ENCODE results near the gene SLC8A1.

Gene SLC8A1

DNA sequence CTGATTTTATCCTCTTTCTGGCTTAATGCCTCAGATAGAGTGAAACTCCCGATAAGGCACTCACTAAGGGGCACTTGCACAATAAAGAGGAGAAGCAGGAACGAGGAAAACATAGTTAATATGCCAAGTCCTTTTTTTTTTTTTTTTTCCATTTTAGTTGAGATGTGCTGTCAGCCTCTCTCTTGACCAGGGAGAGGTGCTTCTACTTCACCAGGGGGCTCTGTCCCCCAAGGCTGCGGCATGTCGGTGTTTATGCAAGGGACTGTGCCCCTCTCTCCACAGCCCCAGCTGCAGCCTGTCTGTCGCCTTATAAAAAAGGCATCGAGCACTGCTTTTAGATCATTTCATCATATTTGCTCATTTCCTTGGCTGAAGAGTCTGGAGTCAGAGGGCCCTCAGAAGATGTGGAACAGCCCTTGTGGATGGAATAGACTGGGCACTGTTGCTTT, 178.1 kb downstream of the SLC8A1 start:
- no peak for DNase-seq (ENCODE audit: low read depth in 2 of 2)

DNA sequence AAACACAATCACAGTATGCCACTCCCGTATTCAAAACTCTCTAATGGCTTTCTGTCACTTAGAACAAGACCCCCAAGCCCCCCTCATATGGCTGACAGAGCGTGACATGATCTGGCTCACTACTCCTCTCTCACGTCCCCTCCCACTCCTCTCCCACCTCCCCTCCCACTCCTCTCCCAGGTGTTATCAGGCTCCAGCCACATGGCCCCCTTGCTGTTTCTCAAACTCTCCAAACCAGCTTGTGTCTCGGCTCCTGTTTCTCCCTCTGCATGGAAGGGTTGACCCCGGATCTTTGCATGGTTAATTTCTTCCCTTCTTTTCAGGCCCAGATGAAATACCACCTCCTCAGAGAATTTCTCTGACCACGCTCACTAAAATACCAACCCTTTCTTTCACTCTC, 180.8 kb downstream of the SLC8A1 start:
- DNase-seq (ENCODE audit: low read depth in 2 of 2): no peak

DNA sequence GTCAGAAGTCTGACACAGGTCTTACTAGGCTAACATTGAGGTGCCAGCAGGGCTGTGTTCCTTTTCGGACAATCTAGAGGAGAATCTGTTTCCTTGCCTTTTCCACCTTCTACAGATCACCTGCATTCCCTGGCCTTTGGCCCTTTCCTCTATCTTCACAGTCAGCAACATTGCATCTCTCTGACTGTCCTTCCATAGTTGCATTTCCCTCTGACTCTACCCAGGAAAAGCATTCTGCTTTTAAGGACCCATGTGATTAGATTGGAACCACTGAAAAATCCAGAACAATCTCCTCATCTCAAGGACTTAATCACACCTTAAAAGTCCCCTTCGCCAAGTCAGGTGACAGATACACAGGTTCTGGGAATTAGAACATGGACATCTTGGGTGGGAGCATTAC, 181.5 kb downstream of the SLC8A1 start:
- no peak for DNase-seq (ENCODE audit: low read depth in 2 of 2)

DNA sequence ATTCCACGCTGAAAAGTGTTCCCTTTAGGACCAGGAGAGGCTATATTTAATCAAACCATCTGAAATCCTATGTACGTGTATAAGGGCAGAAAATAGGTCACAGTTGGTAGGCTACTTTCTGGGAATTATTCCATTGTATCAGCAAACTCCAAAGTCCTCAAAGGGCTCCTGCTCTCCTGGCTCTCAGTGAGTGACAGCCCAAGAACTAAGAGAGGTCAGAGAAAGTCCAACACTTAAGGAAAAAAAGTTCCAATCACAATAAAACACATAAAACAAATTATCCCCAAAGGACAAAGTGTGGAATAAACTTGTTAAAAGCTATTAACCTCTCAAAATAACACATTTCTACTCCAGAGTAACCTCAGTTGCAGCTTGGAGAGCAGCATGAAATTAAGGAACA, 183.3 kb downstream of the SLC8A1 start:
- DNase-seq (ENCODE audit: low read depth in 2 of 2): no peak

DNA sequence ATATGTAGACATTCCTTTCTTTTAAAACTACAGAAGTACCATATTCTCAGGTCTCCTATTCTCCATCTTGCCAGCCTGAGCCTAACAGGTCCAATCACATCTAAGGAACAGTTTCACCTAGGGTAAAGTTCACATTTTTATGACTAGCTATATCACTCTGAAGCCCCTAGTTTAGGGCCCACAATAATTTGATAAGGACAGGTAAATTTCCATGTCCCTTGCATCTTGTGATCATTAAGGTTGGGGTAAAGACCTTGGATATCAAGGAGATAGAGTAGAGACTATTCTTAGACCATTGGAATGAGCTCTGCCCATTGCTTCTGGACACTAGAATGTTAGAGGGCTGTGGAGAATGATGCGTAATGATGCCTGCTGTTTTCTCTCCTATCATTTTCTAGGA, 185.7 kb downstream of the SLC8A1 start:
- DNase-seq (ENCODE audit: low read depth in 2 of 2): no peak

DNA sequence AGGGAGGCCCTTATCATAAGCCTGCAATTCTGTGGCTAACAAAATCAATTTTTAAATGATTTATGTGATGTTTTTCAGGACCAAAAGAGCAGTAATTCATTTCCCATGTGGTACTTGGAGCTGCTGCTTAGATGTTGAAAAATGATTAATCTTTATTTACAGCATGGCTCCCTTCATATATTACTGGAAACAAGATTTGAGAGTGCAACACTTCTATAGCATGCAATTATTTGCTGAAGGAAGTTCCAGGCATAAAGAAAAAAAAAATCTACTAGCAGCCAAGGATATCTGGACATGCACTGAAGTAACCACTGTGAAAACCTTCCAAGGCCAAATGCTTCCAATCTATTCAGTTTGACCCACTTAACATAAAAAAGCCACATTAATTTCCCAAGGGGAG, 186.3 kb downstream of the SLC8A1 start:
- DNase-seq (ENCODE audit: low read depth in 2 of 2): no peak

DNA sequence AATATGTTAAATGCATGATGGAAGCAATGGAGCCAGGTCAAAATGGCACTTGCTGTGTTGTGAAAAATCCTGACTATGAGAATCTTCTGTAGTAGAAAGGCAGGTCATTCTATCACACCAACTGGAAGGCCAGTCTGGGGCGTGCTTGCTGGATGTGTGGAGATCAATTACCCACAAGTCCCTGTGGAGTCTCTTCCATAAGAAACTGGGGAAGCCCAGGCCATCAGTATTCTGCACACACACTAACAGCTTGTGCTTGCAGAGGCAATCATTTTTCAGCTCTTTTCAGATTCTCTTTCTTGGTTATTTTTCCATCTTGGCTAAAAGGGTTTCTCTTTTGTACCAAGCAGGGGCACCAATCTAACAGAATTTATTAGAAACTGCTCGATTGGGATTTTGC, 190.8 kb downstream of the SLC8A1 start:
- no peak for DNase-seq (ENCODE audit: low read depth in 2 of 2)

DNA sequence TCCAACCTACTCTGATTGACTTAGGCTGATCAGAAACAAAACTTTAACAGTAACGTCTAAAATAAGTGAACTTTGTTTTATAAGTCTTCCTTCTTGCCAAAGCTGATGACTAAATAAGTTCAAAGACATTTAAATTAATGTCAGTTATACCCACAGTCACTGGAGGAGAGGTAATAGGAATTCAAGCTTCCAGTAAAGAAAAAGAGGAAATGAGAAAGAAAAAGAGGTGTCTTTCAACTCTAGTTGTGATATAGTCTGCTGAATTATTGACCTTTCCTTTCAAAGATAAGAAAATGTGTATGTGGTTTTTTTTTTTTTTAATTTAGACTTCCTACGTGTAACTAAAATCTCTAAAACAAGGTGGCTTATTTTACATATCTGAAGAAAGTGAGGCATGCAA, 191.5 kb downstream of the SLC8A1 start:
- no peak for DNase-seq (ENCODE audit: low read depth in 2 of 2)

DNA sequence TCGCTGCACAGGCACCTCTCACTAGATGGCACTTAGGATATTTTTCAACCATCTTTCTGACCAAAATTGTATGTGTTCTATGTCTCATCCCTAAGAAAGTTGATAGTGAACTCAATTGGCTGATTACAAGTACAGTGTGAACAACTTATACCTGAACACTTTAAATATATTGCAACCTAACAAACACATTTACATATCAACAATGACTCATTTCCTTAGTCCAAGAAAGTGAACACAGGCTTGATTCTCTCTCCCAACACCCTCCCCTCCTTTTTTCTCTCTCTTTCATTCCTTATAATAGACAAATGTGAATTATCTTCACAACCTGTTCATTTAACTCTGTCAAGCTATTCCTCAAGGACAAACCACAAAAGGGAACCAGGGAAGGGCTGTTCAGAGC, 192.0 kb downstream of the SLC8A1 start:
- DNase-seq (ENCODE audit: low read depth in 2 of 2): no peak

DNA sequence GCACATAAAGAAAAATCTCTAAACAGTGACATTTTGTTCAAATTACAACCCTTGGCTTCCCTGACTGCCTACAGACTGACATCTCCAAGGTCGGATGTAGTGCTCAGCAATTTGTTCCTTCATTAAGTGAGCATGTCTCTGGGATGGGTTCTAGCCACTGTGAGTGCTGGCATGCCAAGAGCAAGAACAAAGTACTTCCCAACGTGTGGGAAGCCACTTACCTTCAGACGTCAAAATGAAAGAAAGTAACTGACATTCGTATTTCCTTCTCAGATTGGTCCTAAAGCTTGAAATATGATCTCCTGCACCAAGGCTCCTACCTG, 193.8 kb downstream of the SLC8A1 start:
- DNase-seq (ENCODE audit: low read depth in 2 of 2): no peak

DNA sequence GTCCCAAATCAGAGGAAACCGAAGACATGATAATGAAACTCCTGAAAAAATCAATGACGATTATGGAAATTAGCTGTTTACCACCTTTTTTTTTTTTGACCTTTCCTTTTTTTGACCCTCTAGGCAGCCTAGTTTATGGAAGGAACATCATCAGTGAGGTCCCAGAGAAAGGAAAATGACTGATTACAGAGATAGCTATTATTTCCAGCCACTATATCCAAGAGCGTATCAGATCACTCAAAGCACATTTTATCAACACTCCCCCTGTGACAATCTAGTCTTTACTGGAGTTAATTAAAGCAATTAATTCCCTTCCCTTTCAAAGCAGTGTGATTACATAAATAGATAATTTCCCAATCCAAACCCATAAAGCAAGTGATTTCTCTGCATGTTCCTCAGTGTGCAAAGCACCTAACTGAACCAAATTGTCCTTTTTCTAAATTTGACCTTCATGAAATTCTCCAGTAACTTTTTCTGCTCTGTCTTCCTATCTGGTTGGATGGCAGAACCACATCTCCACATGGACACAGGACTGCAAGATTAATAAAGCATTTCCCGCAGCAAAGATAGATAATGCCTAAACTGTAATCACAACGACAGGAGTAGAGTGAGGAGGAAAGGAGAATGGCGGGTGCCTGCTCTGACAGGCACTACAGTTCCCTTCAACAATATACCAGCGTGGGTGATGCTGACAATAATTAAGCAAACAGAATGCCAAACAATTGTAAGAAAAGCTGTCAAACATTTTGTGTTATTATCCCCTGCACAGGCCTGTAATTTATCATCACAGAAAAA, 194.4 kb downstream of the SLC8A1 start:
- DNase-seq (ENCODE audit: low read depth in 2 of 2): no peak

DNA sequence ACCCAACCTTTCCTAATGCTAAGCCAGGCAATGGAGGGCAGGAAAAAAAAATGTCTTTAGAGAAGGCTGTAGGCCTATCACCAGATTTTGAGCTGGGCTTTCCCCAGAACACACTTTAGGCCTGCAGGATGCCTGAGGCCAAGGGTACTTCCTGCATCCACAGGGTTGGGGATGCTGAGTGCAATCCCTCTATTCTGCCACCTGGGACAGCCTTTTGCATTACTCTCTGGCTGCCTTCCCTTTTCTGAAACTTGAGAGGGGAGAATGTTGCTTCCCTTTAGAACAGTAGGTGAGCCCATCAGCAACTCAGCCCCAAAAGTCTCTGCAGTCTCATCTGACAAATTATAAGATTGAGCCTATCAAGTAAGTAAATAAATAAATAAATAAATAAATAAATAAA, 195.2 kb downstream of the SLC8A1 start:
- DNase-seq (ENCODE audit: low read depth in 2 of 2): no peak

DNA sequence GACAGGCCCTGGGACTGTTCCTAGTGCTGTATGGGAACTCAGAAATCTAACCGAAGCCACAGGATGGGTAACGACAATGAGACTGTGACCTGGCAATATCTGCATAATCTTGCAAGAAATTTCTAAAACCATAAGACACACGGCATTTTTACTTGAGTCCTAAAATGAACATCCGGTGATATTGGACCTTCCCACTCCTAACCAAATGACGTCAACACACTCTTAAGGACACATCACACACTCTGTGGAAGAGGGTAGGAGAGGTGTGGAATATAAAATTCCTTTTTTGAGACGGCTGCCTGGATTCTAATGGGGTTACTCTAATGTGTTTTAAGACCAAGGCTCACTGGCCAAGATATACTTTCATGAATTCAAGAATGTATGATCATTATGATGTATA, 195.9 kb downstream of the SLC8A1 start:
- DNase-seq (ENCODE audit: low read depth in 2 of 2): no peak

DNA sequence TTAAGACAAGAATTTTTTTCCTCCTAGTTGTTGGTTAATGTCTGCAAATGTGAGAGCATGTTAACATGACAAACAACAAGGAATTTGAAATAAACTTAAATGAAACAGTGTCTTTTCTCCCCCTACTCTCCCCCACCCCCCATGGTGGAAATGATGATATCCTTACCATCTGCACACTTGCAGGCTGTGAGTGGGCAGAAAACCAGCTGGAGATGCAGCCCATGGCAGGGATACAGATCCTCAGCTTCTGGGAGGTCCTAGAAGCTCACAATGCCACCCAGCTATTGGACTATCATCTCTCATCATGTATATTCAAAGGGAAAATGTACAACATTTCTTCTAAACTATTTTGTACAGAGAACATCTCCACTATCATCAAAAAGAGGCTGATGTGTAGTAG, 196.8 kb downstream of the SLC8A1 start:
- no peak for DNase-seq (ENCODE audit: low read depth in 2 of 2)

DNA sequence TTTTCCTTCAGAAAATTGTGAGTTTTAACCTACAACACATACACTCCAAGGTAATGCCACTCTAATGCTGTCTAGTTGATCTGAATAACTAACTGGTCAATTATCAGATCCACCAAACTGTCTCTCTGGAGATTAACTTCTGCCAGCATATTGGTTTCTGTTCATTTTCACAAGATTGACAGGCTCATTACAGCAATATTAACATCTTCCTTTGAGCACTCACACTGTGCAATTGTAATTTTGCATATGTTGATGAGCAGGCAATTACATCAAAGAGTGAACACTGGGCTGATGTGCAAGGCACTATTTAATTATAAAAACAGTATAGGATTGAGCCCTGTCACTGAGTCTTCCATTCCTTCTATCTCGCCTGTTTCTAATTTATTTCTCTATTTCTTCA, 197.3 kb downstream of the SLC8A1 start:
- DNase-seq (ENCODE audit: low read depth in 2 of 2): no peak

DNA sequence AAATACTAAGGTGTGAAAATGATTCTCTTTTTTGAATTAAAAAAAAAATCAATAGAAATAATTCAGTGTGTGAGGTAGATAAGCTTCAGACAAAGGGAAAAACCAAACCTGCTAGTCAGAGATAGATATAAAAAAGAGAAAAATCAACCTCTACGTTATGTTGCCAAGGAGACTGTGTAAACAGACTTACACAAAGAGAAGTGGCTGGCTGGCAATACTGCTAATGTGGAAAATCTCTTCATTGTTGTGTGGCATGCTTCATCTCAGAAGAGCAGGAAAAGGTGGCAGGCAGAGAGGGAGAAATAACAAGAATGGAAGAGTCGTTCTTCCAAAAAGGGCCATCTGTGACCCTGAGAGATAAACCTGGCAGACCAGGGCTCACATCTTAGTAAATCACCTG, 200.8 kb downstream of the SLC8A1 start:
- no peak for DNase-seq (ENCODE audit: low read depth in 2 of 2)

DNA sequence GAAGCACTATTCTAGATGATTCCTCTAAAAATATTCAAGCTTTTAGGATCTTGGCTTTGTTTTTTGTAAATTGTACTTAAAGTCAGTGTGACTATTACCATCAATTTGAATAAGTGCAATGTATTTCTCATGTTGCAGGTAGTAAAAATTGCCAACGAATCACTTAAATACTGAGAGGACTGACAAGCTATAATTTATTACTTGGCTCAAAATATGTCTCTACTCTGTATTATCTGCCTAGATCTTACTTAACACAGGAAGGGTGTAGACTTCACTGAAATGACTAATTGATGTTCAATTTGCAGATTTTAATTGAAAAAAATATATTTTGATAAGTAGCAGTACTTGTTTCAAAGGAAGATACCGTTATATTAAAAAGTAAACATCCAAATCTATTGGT, 202.3 kb downstream of the SLC8A1 start:
- no peak for DNase-seq (ENCODE audit: low read depth in 2 of 2)

DNA sequence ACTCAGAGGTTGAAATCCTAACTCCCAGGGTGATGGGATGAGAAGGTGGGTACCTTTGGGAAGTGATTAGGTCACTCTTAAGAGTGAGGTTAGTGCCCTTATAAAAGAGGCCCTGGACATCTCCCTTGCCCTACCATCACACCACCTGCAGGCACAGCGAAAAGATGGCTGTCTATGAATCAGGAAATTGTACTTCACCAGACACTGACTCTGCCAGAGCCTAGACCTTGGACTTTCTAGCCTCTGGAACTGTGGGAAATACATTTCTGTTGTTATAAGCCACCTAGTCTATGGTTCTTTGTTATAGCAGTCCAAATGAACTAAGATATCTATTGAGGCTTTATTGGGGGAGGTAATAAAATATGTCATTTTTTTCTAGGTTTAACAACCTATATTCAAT, 203.6 kb downstream of the SLC8A1 start:
- no peak for DNase-seq (ENCODE audit: low read depth in 2 of 2)

DNA sequence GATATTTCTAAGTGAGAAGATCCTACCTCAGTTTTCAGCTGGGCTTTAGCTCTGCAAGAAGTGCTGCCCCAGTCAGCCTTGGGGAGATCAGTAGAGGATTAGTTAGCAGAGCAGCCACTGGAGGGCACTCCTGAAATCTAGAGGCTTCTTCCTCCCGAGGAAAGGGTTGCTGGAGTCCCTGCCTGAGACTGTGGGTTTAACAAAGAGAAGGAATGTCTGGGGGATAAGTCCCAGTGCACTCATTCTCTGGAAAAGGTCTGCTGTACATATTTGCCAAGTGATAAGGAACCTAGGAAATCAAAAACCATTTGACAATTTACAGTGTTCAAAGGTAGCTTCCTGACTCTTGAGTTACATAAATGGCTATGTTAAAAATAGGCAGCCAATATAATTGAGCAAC, 207.2 kb downstream of the SLC8A1 start:
- no peak for DNase-seq (ENCODE audit: low read depth in 2 of 2)

DNA sequence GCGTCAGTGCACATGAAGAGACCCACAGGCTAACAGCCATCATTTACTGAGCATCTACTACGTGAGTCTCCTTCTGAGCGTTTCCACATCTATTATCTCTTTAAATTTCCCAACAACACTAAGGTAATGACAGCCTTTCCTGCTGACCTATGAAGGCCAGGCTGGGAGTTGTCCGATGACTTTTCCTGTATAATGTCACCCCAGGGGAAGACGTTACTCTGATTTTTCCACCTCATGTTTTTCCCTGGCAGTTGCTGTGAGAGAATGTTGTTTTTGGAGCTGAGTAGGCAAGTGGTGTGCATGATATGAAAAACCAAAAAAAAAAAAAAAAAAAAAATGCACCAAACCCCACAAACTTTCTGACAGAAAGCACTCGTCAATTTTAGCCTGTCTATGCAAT, 207.6 kb downstream of the SLC8A1 start:
- DNase-seq (ENCODE audit: low read depth in 2 of 2): no peak

DNA sequence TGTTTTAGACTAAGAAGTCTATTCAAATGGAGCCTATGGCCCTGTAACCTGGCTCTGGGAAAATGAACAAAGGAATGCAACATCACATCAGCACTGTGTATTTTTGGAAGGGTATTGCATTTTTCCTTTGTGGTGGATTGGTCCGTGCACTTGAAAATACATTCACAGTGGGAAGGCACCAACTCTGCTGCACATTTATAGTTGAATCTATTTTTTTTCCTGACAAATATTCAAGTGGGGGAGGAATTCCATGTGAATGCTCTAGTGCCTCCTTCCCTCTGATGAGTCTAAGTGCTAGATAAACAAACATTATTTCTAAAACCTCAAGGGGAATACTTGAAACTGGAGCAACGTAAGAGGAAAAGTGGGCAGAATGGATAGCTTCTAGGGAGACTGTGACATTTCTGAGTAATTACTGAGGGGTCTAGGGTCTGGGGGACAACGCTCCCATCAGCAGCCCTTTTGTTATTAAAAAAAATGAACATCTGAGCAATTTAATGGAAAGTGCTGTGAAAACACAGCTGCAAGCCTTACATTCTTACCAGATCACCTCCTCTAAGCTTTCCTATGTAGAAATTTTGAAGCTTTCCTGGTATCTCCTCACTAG, 208.2 kb downstream of the SLC8A1 start:
- DNase-seq (ENCODE audit: low read depth in 2 of 2): no peak

DNA sequence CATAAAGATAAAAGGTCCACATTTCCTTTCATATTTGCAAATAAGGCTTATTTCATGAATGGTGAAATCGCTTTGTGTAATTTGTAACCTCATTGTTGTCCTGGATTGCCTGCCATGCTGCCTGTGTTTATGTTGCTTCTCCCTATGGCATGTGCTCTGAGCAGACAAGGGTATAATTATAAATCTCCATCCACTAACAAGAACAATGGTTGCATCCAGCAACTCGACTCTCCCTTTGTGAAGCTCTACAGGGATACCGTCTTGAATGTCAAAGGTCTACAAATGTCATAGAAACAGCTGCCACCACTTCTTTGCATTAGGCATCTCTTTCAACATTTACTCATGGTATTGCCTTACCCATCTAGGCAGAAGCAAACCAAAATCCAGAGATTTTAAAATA, 209.6 kb downstream of the SLC8A1 start:
- no peak for DNase-seq (ENCODE audit: low read depth in 2 of 2)

DNA sequence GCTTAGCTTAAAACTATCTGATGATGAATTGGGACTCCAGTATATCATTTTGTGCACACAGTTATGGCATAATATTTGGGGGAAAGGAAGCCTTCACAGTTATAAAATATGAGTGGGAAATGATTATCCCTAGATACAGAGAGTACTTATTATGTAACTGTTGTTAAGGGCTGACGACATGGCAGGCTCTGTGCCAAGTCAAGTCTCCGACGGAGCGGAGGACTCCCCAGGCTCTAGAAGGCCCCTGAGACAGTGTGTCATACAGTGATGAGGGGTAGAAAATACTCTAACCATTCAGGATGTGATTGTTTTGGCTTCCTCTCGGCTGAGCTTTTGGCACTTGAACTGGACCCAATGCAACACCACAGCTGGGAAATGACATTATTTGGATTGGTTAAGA, 211.8 kb downstream of the SLC8A1 start:
- DNase-seq (ENCODE audit: low read depth in 2 of 2): no peak

All from stimulated activated CD8-positive, alpha-beta memory T cell treated with anti-CD3 and anti-CD28 coated beads, Interleukin-7, amount 100 ng/mL, for 1 hour (primary cell).